Loucy (cell line): ENCODE data around the gene PTCHD4.

Experiments used
- H2AFZ ChIP-seq: fragments of 200-600 bp; sonication (generic); 2 replicates; pipeline ENCODE4 v1.6.0; 2016; ENCODE audit warnings: antibody characterized with exemption, mild to moderate bottlenecking, low read length, moderate library complexity
- H3F3A ChIP-seq: fragments of 200-600 bp; 2 replicates; pipeline ENCODE4 v1.6.0; 2016; ENCODE audit warnings: antibody characterized with exemption, low read depth, mild to moderate bottlenecking
- H3K27me3 ChIP-seq: fragments of 200-600 bp; sonication (generic); 2 replicates; pipeline ENCODE4 v1.6.1; 2014; ENCODE audit warnings: low read length, mild to moderate bottlenecking; ENCODE audit not compliant: insufficient read depth, poor library complexity, severe bottlenecking
- H3K36me3 ChIP-seq: fragments of 200-600 bp; sonication (generic); 2 replicates; pipeline ENCODE4 v1.6.1; 2016; ENCODE audit warnings: low read length; ENCODE audit not compliant: insufficient read depth
- H3K4me1 ChIP-seq: fragments of 200-600 bp; sonication (generic); 2 replicates; pipeline ENCODE4 v1.5.1; 2014; ENCODE audit warnings: low read length, mild to moderate bottlenecking; ENCODE audit not compliant: insufficient read depth, poor library complexity, severe bottlenecking
- H3K4me2 ChIP-seq: fragments of 200-600 bp; sonication (generic); 2 replicates; pipeline ENCODE4 v1.6.0; 2014; ENCODE audit warnings: antibody characterized with exemption, low read length, low read depth, mild to moderate bottlenecking; ENCODE audit not compliant: poor library complexity, severe bottlenecking
- H3K4me3 ChIP-seq: fragments of 200-600 bp; sonication (generic); 2 replicates; pipeline ENCODE4 v1.5.1; 2014; ENCODE audit warnings: low read length, mild to moderate bottlenecking, mixed read lengths; ENCODE audit not compliant: poor library complexity, severe bottlenecking
- H3K79me2 ChIP-seq: fragments of 200-600 bp; sonication (generic); 2 replicates; pipeline ENCODE4 v1.6.1; 2014; ENCODE audit warnings: low read length; ENCODE audit not compliant: insufficient read depth
- H3K9ac ChIP-seq: fragments of 200-600 bp; sonication (generic); 2 replicates; pipeline ENCODE4 v1.6.0; 2014; ENCODE audit warnings: mild to moderate bottlenecking, low read depth, low read length, moderate library complexity; ENCODE audit not compliant: poor library complexity, severe bottlenecking
- H3K9me2 ChIP-seq: fragments of 200-600 bp; sonication (generic); replicated peaks from 2 replicates; pipeline ENCODE4 v1.6.1; 2016; ENCODE audit warnings: low read depth, low read length, mixed read lengths
- H3K9me3 ChIP-seq: fragments of 200-600 bp; sonication (generic); 2 replicates; pipeline ENCODE4 v1.6.1; 2014; ENCODE audit warnings: mild to moderate bottlenecking, antibody characterized with exemption, low read length, low read depth; ENCODE audit not compliant: insufficient read depth
- H4K20me1 ChIP-seq: fragments of 200-600 bp; sonication (generic); 2 replicates; pipeline ENCODE4 v1.6.0; 2014; ENCODE audit warnings: antibody characterized with exemption, low read length, mild to moderate bottlenecking; ENCODE audit not compliant: insufficient read depth, poor library complexity, severe bottlenecking
- CTCF ChIP-seq: fragments of 200-600 bp; sonication (generic); conservative IDR thresholded peaks from 2 replicates; pipeline ENCODE4 v1.5.1; 2014; ENCODE audit warnings: mild to moderate bottlenecking, antibody characterized with exemption, low read length
- EZH2phosphoT487 ChIP-seq: fragments of 200-600 bp; IDR thresholded peaks from 2 replicates; pipeline ENCODE4 v1.6.1; 2018; ENCODE audit warnings: antibody characterized with exemption, mild to moderate bottlenecking, moderate library complexity, borderline replicate concordance

The PTCHD4 gene

DNA sequence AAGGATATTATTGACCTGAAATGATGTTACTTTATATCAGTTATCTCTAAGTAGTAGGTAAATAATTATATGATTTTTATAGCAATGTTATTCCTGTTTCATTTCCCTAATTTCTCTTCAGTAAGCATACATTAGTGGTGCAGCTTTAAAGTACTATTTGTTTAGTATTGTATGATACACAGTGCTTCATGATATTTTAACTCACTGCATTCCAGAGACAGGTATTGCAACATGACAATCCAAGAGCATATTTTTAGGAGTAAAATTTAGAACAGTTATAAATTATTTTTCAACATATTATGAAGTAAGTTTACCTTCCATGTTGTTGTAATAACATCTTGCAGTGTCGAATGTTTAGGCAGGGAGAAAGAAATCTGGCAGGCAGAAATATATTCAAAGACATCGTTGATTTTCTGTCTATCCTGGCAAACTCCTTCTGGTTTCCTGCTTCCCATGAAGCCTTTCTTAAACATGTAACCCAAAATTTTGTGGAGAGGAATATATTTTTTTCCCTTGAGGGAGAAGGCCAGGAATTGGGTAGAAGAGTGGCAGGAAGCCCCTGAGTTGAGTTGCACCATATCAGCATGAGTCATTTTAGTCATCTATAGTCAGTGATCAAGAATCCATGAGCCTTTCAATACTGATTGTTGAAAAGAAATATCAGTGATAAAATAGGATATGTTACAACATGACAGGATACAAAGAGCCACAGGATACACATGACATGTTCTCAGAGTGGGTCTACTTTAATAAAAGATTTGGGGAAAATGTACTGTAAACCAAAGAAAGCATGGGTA lies 29.0 kb upstream of the PTCHD4 start:
- H4K20me1 ChIP-seq, result no peaks in the 10 kb centered on the region
- TF ChIP-seq CTCF (no peak), EZH2phosphoT487 (no peak)
- H3K9me2 ChIP-seq, result no peaks in the 10 kb centered on the region
- no peaks in the 10 kb centered on the region for H3K79me2 ChIP-seq
- no peaks in the 10 kb centered on the region for H3K36me3 ChIP-seq
- no peaks in the 10 kb centered on the region for H3K9me3 ChIP-seq
- no peak overlapping the region for H2AFZ ChIP-seq
- no peak overlapping the region for H3K4me3 ChIP-seq
- no peaks in the 10 kb centered on the region for H3K27me3 ChIP-seq
- H3K4me2 ChIP-seq, result no peak overlapping the region
- no peaks in the 10 kb centered on the region for H3F3A ChIP-seq
- no peaks in the 10 kb centered on the region for H3K4me1 ChIP-seq
- no peak overlapping the region for H3K9ac ChIP-seq

- no peaks in the 10 kb centered on the region for H3K79me2 ChIP-seq
- H3K9me3 ChIP-seq, result no peaks in the 10 kb centered on the region
- no peak overlapping the region for H3K9ac ChIP-seq
- no peak overlapping the region for H3K4me2 ChIP-seq
- no peak overlapping the region for H3K4me3 ChIP-seq
- no peaks in the 10 kb centered on the region for H3F3A ChIP-seq
- no peaks in the 10 kb centered on the region for H3K36me3 ChIP-seq
- H3K27me3 ChIP-seq, result no peaks in the 10 kb centered on the region
- no peaks in the 10 kb centered on the region for H4K20me1 ChIP-seq
- H3K9me2 ChIP-seq, result no peaks in the 10 kb centered on the region
- no peaks in the 10 kb centered on the region for H3K4me1 ChIP-seq
- no peak overlapping the region for H2AFZ ChIP-seq
- TF ChIP-seq CTCF (no peak), EZH2phosphoT487 (no peak)
These were observed 25.9 kb upstream of the PTCHD4 start for GRCh38 chr6:48136856-48137255.

DNA sequence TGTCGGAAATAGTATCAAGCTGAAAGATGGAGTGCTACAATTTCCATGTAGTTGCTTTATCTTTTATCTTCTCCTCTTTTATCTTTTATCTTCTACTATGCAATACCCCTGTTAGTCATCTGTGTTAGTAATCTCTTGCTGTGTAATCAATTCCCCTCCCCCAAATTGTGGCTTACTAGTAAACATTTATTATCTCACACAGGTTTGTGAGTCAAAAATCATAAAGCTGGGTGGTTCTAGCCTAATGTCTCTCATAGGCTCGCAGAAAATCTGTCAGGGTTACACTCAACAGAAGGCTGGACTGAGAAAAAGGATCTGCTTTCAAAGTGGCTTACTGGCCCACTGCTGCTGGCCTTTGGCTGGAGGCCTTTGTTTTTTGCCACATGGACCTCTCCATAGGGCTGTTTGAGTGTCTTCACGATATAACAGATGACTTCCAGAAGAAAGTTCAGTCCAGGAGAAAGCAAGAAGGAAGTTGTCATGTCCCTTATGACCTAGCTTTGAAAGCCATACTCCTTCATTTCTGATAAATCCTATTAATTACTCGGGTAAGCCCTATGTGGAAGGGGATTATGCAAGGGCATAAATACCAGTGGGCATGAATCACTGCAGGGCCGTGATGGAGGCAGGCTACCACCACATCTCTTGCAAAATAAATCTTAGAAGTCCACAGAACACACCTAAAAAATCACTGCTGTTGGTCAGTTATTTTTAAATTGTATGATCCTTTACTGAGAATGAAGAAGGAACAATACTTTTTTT lies 24.5 kb upstream of the PTCHD4 start:
- no peaks in the 10 kb centered on the region for H4K20me1 ChIP-seq
- no peaks in the 10 kb centered on the region for H3K27me3 ChIP-seq
- H3K9ac ChIP-seq, result no peak overlapping the region
- H3K9me3 ChIP-seq, result no peaks in the 10 kb centered on the region
- no peaks in the 10 kb centered on the region for H3K79me2 ChIP-seq
- no peaks in the 10 kb centered on the region for H3F3A ChIP-seq
- no peak overlapping the region for H3K4me3 ChIP-seq
- no peak for TF ChIP-seq CTCF
- no peak for TF ChIP-seq EZH2phosphoT487
- no peaks in the 10 kb centered on the region for H3K36me3 ChIP-seq
- H3K9me2 ChIP-seq, result no peaks in the 10 kb centered on the region
- no peak overlapping the region for H2AFZ ChIP-seq
- no peaks in the 10 kb centered on the region for H3K4me1 ChIP-seq
- H3K4me2 ChIP-seq, result no peak overlapping the region
